H9 (cell line): Measurements from ENCODE around the gene SLC12A3. TPM values are rescaled to one million over a fixed set of nuclear protein-coding genes. Genes with fewer than 3 reads are reported as not detected.

Experiments
- DNase-seq: peaks from one replicate; pipeline ENCODE4 v3.0.0-alpha.2; 2017
- H2AFZ ChIP-seq: one replicate; pipeline ENCODE4 v1.6.1; 2013; ENCODE audit warnings: mild to moderate bottlenecking, low read length, control low read depth, moderate library complexity
- H2AK5ac ChIP-seq: 2 replicates; pipeline ENCODE4 v1.6.1; 2013; ENCODE audit warnings: low read length, control low read depth, mixed read lengths; ENCODE audit not compliant: insufficient read length
- H2BK120ac ChIP-seq: one replicate; pipeline ENCODE4 v1.6.1; 2013; ENCODE audit warnings: low read depth, mild to moderate bottlenecking, low read length, control low read depth, inconsistent platforms; ENCODE audit not compliant: poor library complexity, severe bottlenecking
- H2BK12ac ChIP-seq: 2 replicates; pipeline ENCODE4 v1.6.1; 2013; ENCODE audit warnings: low read length, control low read depth, mixed read lengths, low read depth; ENCODE audit not compliant: insufficient read length
- H2BK15ac ChIP-seq: 2 replicates; pipeline ENCODE4 v1.6.1; 2013; ENCODE audit warnings: low read depth, low read length, control low read depth
- H2BK20ac ChIP-seq: one replicate; pipeline ENCODE4 v1.6.1; 2013; ENCODE audit warnings: low read depth, mild to moderate bottlenecking, low read length, control low read depth, inconsistent platforms; ENCODE audit not compliant: poor library complexity, severe bottlenecking
- H2BK5ac ChIP-seq: 2 replicates; pipeline ENCODE4 v1.6.1; 2013; ENCODE audit warnings: low read length, control low read depth, mixed read lengths; ENCODE audit not compliant: insufficient read length
- H3K14ac ChIP-seq: 2 replicates; pipeline ENCODE4 v1.6.1; 2013; ENCODE audit warnings: low read length, control low read depth; ENCODE audit not compliant: insufficient read depth
- H3K18ac ChIP-seq: 2 replicates; pipeline ENCODE4 v1.6.1; 2013; ENCODE audit warnings: low read depth, mild to moderate bottlenecking, mixed read lengths, low read length, control low read depth; ENCODE audit not compliant: insufficient read length
- H3K23ac ChIP-seq: 2 replicates; pipeline ENCODE4 v1.6.1; 2013; ENCODE audit warnings: low read length, control low read depth, mixed read lengths, low read depth; ENCODE audit not compliant: insufficient read length
- H3K23me2 ChIP-seq: 2 replicates; pipeline ENCODE4 v1.6.1; 2013; ENCODE audit warnings: low read depth, mild to moderate bottlenecking, mixed read lengths, low read length, control low read depth; ENCODE audit not compliant: insufficient read length, poor library complexity, severe bottlenecking
- H3K27ac ChIP-seq: 2 replicates; pipeline ENCODE4 v1.5.1; 2013; ENCODE audit warnings: low read length, control low read depth, mixed read lengths, low read depth; ENCODE audit not compliant: insufficient read length
- H3K27me3 ChIP-seq: 2 replicates; pipeline ENCODE4 v1.6.1; 2013; ENCODE audit warnings: low read length, control low read depth, inconsistent platforms; ENCODE audit not compliant: insufficient read depth
- H3K4ac ChIP-seq: 2 replicates; pipeline ENCODE4 v1.6.1; 2013; ENCODE audit warnings: low read depth, mild to moderate bottlenecking, control low read depth, inconsistent platforms, low read length, moderate library complexity
- H3K4me1 ChIP-seq: 2 replicates; pipeline ENCODE4 v1.6.1; 2013; ENCODE audit warnings: low read length, control low read depth, inconsistent platforms; ENCODE audit not compliant: insufficient read depth
- H3K4me2 ChIP-seq: 2 replicates; pipeline ENCODE4 v1.6.1; 2013; ENCODE audit warnings: low read length, control low read depth, mixed read lengths; ENCODE audit not compliant: insufficient read length, insufficient read depth
- H3K56ac ChIP-seq: 2 replicates; pipeline ENCODE4 v1.6.1; 2013; ENCODE audit warnings: low read depth, mild to moderate bottlenecking, mixed read lengths, low read length, control low read depth; ENCODE audit not compliant: insufficient read length
- H3K79me1 ChIP-seq: 2 replicates; pipeline ENCODE4 v1.6.1; 2013; ENCODE audit warnings: low read depth, mild to moderate bottlenecking, moderate library complexity, low read length, control low read depth, inconsistent platforms; ENCODE audit not compliant: insufficient read depth, poor library complexity, severe bottlenecking
- H3K79me2 ChIP-seq: 2 replicates; pipeline ENCODE4 v1.6.1; 2013; ENCODE audit warnings: low read length, control low read depth, inconsistent platforms; ENCODE audit not compliant: insufficient read depth
- H3K9ac ChIP-seq: 2 replicates; pipeline ENCODE4 v1.6.1; 2013; ENCODE audit warnings: low read length, control low read depth, mixed read lengths; ENCODE audit not compliant: insufficient read length; ENCODE audit errors: extremely low read depth
- H3K9me3 ChIP-seq: one replicate; pipeline ENCODE4 v1.6.1; 2013; ENCODE audit warnings: low read depth, low read length, inconsistent platforms; ENCODE audit not compliant: control insufficient read depth
- H3T11ph ChIP-seq: one replicate; pipeline ENCODE4 v1.6.1; 2013; ENCODE audit warnings: mild to moderate bottlenecking, low read length, control low read depth, inconsistent platforms
- H4K20me1 ChIP-seq: one replicate; pipeline ENCODE4 v1.6.1; 2013; ENCODE audit not compliant: control insufficient read depth, insufficient read length, insufficient read depth
- H4K5ac ChIP-seq: 2 replicates; pipeline ENCODE4 v1.6.1; 2013; ENCODE audit warnings: low read depth, mild to moderate bottlenecking, mixed read lengths, low read length, control low read depth; ENCODE audit not compliant: insufficient read length
- H4K8ac ChIP-seq: replicated peaks from 2 replicates; pipeline ENCODE4 v1.6.1; 2013; ENCODE audit warnings: low read length, control low read depth, mixed read lengths, low read depth; ENCODE audit not compliant: insufficient read length
- H4K91ac ChIP-seq: 2 replicates; pipeline ENCODE4 v1.6.1; 2013; ENCODE audit warnings: low read depth, mild to moderate bottlenecking, moderate library complexity, mixed read lengths, low read length, control low read depth; ENCODE audit not compliant: insufficient read length
- H3K27ac Mint-ChIP-seq, 3 experiments: 2 replicates in 2 of 3; 3 replicates in 1 of 3; pipeline ENCODE4 v1.8.0; 2020 to 2021; ENCODE audit warnings: mixed read lengths in 3 of 3, mild to moderate bottlenecking in 1 of 3, moderate library complexity in 1 of 3
- H3K27me3 Mint-ChIP-seq: 2 replicates; pipeline ENCODE4 v1.8.0; 2021; ENCODE audit warnings: low read depth, mild to moderate bottlenecking, moderate library complexity, mixed read lengths
- H3K36me3 Mint-ChIP-seq, 3 experiments: 2 replicates in 2 of 3; 3 replicates in 1 of 3; pipeline ENCODE4 v1.8.0; 2020 to 2021; ENCODE audit warnings: low read depth in 3 of 3, mixed read lengths in 3 of 3; ENCODE audit not compliant: insufficient read depth in 1 of 3
- H3K4me1 Mint-ChIP-seq, 2 experiments: 2 replicates each; pipeline ENCODE4 v1.8.0; 2020; ENCODE audit warnings: mixed read lengths in 2 of 2
- H3K4me3 Mint-ChIP-seq, 2 experiments: 2 replicates in 1 of 2; 3 replicates in 1 of 2; pipeline ENCODE4 v1.8.0; 2020 to 2021; ENCODE audit warnings: mild to moderate bottlenecking in 2 of 2, mixed read lengths in 2 of 2, moderate library complexity in 1 of 2
- H3K9me3 Mint-ChIP-seq, 2 experiments: 2 replicates in 1 of 2; 3 replicates in 1 of 2; pipeline ENCODE4 v1.8.0; 2020; ENCODE audit warnings: mild to moderate bottlenecking in 2 of 2, mixed read lengths in 2 of 2, moderate library complexity in 1 of 2
- CTCF ChIP-seq: fragments of 200-600 bp; sonication (generic); conservative IDR thresholded peaks from 3 replicates; pipeline ENCODE4 v1.8.0; 2021; ENCODE audit warnings: antibody characterized with exemption, mild to moderate bottlenecking
- total RNA-seq: library from RNA; stranded (reverse); gene quantifications from 2 replicates; pipeline ENCODE4 v1.2.1, GENCODE V29; 2021

Gene SLC12A3
- total RNA-seq, 1 experiment from 2014 or later: not detected

GRCh38 chr16:56815721-56816120 lies 49.3 kb upstream of the SLC12A3 start:
- Histone ChIP-seq H4K8ac (no peak overlapping the region), H3K4me1 (no peaks in the 10 kb centered on the region), H3K23me2 (no peaks in the 10 kb centered on the region), H3K9ac (no peak overlapping the region), H2AFZ (no peak overlapping the region), H3K4me2 (no peak overlapping the region), H2BK120ac (no peak overlapping the region), H3K18ac (no peak overlapping the region), H3T11ph (no peak overlapping the region), H3K27me3 (no peaks in the 10 kb centered on the region), H3K79me1 (no peaks in the 10 kb centered on the region), H3K56ac (no peak overlapping the region), H4K5ac (no peak overlapping the region), H2BK15ac (no peak overlapping the region), H3K9me3 (no peaks in the 10 kb centered on the region), H2AK5ac (no peak overlapping the region), H2BK5ac (no peak overlapping the region), H3K79me2 (no peaks in the 10 kb centered on the region), H3K14ac (no peak overlapping the region), H3K27ac (no peak overlapping the region), H4K91ac (no peak overlapping the region), H3K23ac (no peak overlapping the region), H2BK12ac (no peak overlapping the region), H2BK20ac (no peak overlapping the region), H3K4ac (no peak overlapping the region), H4K20me1 (no peaks in the 10 kb centered on the region)
- H3K9me3 Mint-ChIP-seq: no peaks in the 10 kb centered on the region
- no peak for TF ChIP-seq CTCF
- H3K4me3 Mint-ChIP-seq: no peak overlapping the region
- no peak overlapping the region; a peak in 1 of 7 replicates for H3K27ac Mint-ChIP-seq
- DNase-seq: no peak
- H3K36me3 Mint-ChIP-seq: peaks cover 3 to 14% (median 5%) of the 10 kb centered on the region in 3 experiments; a peak in 6 of 7 replicates
- 0 out of 4 replicates have a peak, but pooled peaks cover 0 to 2% of the 10 kb centered on the region in 2 experiments for H3K4me1 Mint-ChIP-seq
- no peaks in the 10 kb centered on the region for H3K27me3 Mint-ChIP-seq
